Endometrium (tissue), 2 donors: ENCODE data around the gene AP1AR.
"Not testable (repeated sequence)": the region's sequence is repeated elsewhere in the genome, so short reads cannot be mapped to it uniquely, and the experiment has no call there.

Source experiments
- FAIRE-seq: peaks from 2 replicates; lab custom pipeline; 2012; peaks lifted over from hg19 to GRCh38; lab: Jason Lieb, UNC
- donor health status: control.
- donor health status: control.

AP1AR gene

DNA sequence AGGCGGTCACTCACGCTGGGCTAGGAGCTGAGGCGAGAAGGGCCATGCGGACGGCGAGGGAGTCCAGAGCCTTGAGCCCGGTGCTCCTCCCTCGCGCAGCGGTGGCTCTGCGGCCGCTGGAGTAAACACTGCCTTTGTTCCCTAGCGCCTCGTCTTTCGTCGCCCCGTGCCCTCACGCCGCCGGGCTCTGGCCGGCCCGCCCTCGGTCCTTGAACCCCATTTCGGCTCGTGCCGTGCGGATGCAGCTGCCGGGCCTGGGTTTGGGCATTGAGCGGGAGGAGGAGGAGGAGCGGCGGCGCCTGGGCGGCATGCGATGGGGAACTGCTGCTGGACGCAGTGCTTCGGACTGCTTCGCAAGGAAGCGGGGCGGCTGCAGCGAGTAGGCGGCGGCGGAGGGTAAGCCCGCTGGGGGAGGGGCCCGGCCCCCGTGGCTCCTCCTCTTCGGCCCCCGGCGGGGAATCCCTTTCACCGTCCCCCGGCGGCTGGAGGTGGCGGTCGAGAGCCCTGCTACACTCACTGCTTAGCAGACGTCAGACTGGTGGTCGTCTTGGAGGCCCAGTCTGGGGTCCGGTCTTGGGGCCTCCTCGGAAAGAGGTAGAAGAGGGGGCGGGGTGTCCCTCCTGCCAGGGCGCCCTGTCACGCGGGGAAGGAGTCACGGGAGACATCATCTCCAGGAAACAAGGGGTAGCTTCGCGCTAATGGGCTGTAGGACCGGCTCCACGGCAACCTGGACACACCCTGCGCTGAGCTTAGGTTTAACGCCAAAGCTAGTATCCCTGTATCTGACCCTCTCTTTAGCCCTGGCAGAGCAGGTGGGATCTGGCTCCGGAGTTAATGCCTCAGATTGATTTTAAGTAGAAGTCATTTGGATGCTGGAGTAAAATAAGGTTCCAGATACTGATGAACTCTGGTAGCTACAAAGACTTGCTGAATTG is at the start of gene AP1AR:
AP1AR (plus strand) TSS at position 9 of the 935 bp plus-strand sequence; CDS start at position 314, 305 bp downstream.
- no peak for FAIRE-seq

DNA sequence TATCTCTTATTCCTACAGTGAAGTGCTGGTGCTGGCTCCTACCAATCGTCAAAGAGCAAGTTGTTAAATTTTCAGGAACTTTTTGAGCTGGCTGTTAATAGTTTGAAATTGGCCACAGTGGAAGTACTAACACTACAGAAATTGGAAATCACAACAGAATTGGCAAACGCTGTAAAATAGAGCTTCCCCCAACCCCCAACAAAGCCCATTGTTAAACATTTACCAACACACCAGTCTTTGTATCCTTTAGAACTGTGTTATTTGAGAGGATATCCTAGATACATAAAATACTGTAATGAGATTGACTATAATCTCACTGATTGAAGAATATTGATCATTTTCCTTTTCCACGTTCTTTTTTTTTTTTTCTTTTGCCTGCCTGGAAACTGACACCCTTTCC is 49.0 kb upstream of the AP1AR start:
- no peak for FAIRE-seq

DNA sequence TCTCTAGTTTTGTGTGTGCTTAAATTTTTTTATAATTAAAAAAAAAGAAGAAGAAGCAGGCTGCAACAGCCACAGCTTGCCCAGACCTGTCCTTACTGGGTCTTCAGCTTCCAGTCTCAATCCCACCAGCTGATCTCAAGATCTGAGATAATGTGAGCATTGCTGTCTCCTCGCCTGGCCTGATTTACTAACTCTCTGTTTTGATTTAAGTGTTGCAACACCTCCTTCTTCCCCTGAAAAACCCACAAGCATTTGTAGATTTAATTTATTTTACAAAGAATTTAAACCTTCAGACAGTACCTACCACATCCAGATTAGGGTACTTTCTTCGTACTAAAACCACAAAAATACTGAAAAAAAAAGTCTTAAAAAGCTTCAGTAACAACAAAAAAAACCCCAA is 48.3 kb upstream of the AP1AR start:
- no peak for FAIRE-seq

DNA sequence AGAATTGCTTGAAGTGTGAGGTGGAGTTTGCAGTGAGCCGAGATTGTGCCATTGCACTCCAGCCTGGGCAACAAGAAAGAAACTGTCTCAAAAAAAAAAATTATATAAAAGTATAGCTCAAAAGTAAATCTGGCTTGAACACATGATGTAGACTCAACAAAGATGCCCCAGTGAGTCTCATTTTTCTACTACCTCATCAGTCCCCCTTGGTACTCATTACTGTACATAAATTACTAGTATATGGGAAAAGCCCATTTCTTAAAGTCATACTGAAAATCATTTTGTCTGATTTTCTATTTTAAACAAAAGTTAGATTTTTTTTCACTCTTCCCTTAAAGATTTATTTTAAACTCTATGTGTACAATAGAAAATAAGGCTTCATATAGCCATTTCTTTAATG is 47.1 kb upstream of the AP1AR start:
- FAIRE-seq = no peak

- no peak for FAIRE-seq
These were observed 46.3 kb upstream of the AP1AR start for GRCh38 chr4:112185334-112185733.

DNA sequence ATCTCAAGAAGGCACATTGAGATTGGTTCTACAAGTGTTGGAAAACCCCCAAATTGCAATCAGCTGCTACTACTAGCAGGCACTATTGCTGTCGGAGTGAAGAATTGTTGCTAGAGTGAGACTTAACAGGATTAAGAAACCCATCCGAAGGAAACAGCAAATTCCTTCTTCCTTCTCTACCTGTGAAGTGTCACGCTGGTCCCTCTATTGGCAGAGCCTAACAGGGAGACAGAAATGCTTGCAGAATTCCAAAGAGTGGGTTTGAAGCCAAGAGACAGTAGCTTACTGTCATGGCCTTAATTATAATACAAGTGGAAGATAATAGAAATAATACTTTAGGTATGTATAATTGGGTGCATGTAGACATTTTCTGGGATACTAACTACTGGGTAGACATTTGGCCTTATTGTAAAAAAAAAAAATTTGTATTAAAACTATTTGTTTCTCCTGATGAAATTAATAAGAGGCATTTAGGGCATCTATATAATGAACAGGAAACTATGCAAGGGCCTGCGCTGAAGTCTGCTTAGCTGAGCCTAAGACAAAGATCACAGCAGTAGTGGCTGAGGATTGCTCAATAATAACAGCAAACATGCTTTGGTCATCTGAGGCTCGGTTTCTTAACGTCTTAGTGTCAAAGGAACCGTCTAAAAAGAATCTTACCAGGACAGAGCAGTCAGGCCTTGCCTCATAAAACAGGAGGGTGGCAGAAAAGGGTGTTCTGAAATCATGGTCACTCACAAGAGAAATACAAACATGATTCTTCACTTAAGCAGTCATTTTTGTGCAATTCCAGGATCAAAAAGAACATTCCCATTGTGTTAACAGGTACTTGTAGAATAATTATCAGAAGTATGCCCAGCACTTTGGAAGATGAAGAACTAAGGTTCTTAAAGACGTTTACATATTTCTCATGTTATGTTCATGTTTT is 45.6 kb upstream of the AP1AR start:
- no peak for FAIRE-seq

DNA sequence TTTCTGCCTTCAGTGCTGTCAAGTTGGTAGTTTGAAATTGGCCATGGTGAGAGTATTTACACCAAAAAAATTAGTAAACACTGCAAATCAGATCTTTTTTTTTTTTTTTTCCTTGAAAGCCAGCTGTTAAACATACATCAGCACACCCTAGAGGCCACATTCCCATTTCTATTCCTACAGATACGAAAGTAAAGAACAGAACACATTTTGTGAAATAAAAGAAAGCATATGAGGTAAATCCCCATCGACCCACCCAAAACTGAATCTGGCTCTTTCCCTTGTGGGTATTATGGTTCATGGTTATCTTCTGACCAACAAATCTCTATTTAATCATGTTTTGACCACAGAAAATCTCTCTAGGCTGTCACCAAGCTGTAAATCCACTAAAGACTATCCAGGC is 41.8 kb upstream of the AP1AR start:
- no peak for FAIRE-seq

DNA sequence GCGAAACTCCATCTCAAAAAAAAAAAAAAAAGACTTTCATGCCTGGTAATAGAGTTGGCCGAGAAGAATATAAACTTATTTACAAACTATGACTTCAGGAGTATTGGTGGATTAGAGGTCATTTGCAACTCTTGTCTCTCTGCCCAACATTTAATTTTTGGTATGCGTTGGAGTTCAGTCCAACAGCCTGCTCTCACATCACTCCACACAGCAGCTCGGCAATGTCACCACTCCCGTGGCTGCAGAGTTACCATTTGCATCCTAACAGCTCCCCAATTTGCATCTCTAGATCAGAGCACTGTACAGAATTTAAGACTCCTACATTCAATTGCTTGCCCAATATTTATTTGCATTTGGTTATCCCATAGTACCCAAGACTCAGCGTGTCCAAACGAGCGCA is 40.9 kb upstream of the AP1AR start:
- FAIRE-seq = no peak

- no peak for FAIRE-seq
These were observed 35.1 kb upstream of the AP1AR start for GRCh38 chr4:112196461-112196860.

DNA sequence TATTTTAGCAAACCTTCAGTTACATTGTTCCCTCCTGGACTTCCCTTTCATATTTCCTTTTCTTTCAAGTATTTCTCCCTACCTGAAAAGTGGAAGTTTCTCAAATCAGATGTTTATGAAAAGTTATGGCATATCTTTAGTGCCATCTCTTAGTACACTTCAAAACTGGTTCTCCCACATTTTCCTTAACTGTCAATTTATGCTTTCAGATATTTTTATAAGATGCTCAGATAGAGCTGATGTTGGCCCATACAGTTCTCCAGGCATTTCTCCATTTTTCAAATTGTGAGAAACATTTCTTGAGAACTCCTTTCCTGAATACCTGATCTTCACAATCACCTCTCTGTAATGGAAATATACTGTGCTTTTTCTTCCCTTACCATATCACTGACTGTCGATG is 32.5 kb upstream of the AP1AR start:
- FAIRE-seq = no peak

- FAIRE-seq = no peak
These were observed 29.6 kb upstream of the AP1AR start for GRCh38 chr4:112201915-112202505.

GRCh38 chr4:112203593-112203992 is 28.0 kb upstream of the AP1AR start:
- no peak for FAIRE-seq

- no peak for FAIRE-seq
These were observed 25.2 kb upstream of the AP1AR start for GRCh38 chr4:112206431-112206830.

DNA sequence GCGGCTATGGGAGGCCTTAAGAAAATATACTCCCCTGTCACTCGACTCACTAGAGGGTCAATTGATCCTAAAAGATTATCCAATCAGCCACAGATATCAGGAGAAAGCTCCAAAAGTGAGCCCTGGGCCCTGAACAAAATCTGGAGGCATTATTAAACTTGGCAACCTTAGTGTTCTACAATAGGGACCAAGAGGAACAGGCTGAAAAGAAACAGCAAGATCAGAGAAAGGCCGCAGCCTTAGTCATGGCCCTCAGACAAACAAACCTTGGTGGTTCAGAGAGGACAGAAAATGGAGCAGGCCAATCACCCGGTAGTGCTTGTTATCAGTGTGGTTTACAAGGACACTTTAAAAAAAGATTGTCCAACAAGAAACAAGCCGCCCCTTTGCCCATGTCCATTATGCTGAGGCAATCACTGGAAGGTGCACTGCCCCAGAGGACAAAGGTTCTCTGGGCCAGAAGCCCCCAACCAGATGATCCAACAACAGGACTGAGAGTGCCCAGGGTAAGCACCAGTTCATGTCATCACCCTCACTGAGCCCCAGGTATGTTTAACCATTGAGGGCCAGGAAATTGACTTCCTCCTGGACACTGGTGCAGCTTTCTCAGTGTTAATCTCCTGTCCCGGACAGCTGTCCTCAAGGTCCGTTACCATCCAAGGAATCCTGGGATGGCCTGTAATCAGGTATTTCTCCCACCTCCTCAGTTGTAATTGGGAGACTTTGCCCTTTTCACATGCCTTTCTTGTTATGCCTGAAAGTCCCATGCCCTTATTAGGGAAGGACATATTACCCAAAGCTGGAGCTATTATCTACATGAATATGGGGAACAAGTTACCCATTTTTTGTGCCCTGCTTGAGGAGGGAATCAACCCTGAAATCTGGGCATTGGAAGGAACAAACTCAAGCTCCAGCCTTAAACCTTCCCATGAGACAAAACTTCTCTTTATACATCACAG is 23.2 kb upstream of the AP1AR start:
- FAIRE-seq = not testable (repeated sequence)

GRCh38 chr4:112210777-112211176 is 20.8 kb upstream of the AP1AR start:
- no peak for FAIRE-seq

GRCh38 chr4:112213091-112213490 is 18.5 kb upstream of the AP1AR start:
- no peak for FAIRE-seq

DNA sequence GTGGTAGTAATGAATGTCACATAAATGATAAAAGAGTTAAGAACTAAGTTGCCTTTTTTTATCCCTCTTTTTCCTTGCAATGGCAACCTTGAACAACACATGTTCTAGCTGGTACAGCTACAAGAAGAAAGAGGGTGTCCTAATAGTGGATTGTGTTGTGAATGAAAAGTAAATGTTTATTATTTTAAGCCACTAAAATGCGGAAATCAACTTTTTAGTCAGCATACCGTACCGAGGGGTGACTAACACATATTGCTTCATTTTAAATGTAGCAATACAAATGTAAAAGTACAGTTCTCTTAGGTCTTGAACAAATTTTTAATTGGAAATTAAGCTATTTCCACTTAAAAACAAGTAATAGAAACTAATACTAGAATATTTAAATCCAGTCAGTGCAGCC is 17.7 kb upstream of the AP1AR start:
- no peak for FAIRE-seq

- FAIRE-seq = peak; percentile 66
These were observed 17.0 kb upstream of the AP1AR start for GRCh38 chr4:112214390-112215264.

- FAIRE-seq = no peak
These were observed 11.7 kb upstream of the AP1AR start for GRCh38 chr4:112219826-112220366.
